ENCODE data around the gene HSBP1L1. TPM values are rescaled to one million over a fixed set of nuclear protein-coding genes. Genes with fewer than 3 reads are reported as not detected.

Gene HSBP1L1
- total and polyA plus RNA-seq, 2 donors (not counting 3 experiments of a cell fraction or from before 2014, with no cell fraction given) = 5.2 to 7.1 TPM

DNA sequence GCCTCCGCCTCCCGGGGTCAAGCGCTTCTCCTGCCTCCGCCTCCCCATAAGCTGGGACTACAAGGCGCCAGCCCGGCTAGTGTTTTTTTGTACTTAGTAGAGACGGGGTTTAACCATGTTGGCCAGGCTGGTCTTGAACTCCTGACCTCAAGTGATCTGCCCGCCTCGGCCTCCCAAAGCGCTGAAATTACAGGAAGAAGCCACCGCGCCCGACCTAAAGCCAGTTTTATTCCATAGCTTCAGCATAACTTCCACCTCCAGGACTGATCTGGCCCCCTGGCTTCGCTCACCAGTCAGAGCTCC lies 24.7 kb downstream of the HSBP1L1 start:
- BruUV-seq (replicated peaks) = no TSS peak
- no peaks in the 10 kb centered on the region for H4K20me1 ChIP-seq (replicated peaks; ENCODE audit: control insufficient read depth, extremely low read depth, insufficient read depth, low read length)
- dilution Hi-C loops (cut with MboI; ENCODE audit: extremely low pct_ligation_motif_present, low sequenced_read_pairs) (no loop called here), intact Hi-C loops (cut with micrococcal nuclease) (loop anchor here (5.0 kb wide), 1 partner anchor 612 kb away; no protein-coding TSS in a partner anchor)
- peaks cover 13% of the 10 kb centered on the region for H3K4me1 ChIP-seq (ENCODE audit: control insufficient read depth, extremely low read depth, insufficient read depth, low read length)
- no peak overlapping the region for H3K27ac ChIP-seq (ENCODE audit: insufficient read depth, low read depth, low read length)
- FAIRE-seq (no peak), DNase-seq (ENCODE audit: low read depth, low spot score) (peak; percentile 11)
- peaks cover 0 to under 1% of the 10 kb centered on the region in 2 experiments for H3K27me3 ChIP-seq (ENCODE audit: control insufficient read depth in 2 of 2, insufficient read depth in 2 of 2, low read length in 2 of 2)
- peaks cover 41% of the 10 kb centered on the region for H3K79me2 ChIP-seq (ENCODE audit: control insufficient read depth, insufficient read depth, low read length)
- H3K4me2 ChIP-seq (ENCODE audit: insufficient read depth, low read length) = peak overlapping the region; percentile 45
- ChIA-PET POLR2A (interaction anchor here (1.6 kb wide), 1 partner anchor 45 kb away, joined by 7 read pairs; the partner anchor contains the start of gene RBFA), CTCF (interaction anchor here (2.7 kb wide), 1 partner anchor 45 kb away, joined by 24 read pairs; the partner anchor contains the start of gene RBFA)
- peak overlapping the region; percentile 67 for H3K9ac ChIP-seq (replicated peaks; ENCODE audit: extremely low read depth, insufficient read depth, low read length)
- H2AFZ ChIP-seq (ENCODE audit: low read depth, low read length) = no peak overlapping the region
- TF ChIP-seq EZH2 (IDR thresholded peaks at IDR 0.05; ENCODE audit: borderline replicate concordance, low read depth, low read length, severe bottlenecking) (no peak), GATA2 (IDR thresholded peaks at IDR 0.05; ENCODE audit: insufficient read depth, insufficient read length, low read depth, low read length) (no peak), POLR2A (IDR thresholded peaks at IDR 0.05; ENCODE audit: low read depth, low read length) (no peak), MYC (IDR thresholded peaks at IDR 0.05; ENCODE audit: low read depth, low read length) (no peak), FOS (IDR thresholded peaks at IDR 0.05; ENCODE audit: borderline replicate concordance, insufficient read depth, low read length) (no peak), JUN (IDR thresholded peaks at IDR 0.05; ENCODE audit: borderline replicate concordance, insufficient read depth, insufficient read length, low read depth) (no peak), POLR2AphosphoS5 (IDR thresholded peaks at IDR 0.05; ENCODE audit: insufficient read depth, low read depth, low read length) (no peak)
- TF ChIP-seq, protein P1, sequence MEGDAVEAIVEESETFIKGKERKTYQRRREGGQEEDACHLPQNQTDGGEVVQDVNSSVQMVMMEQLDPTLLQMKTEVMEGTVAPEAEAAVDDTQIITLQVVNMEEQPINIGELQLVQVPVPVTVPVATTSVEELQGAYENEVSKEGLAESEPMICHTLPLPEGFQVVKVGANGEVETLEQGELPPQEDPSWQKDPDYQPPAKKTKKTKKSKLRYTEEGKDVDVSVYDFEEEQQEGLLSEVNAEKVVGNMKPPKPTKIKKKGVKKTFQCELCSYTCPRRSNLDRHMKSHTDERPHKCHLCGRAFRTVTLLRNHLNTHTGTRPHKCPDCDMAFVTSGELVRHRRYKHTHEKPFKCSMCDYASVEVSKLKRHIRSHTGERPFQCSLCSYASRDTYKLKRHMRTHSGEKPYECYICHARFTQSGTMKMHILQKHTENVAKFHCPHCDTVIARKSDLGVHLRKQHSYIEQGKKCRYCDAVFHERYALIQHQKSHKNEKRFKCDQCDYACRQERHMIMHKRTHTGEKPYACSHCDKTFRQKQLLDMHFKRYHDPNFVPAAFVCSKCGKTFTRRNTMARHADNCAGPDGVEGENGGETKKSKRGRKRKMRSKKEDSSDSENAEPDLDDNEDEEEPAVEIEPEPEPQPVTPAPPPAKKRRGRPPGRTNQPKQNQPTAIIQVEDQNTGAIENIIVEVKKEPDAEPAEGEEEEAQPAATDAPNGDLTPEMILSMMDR (IDR thresholded peaks at IDR 0.05; ENCODE audit: extremely low read depth in 1 of 2, insufficient read depth in 1 of 2, low read depth in 1 of 2, low read length in 2 of 2) = no peak
- TF ChIP-seq, protein P2, sequence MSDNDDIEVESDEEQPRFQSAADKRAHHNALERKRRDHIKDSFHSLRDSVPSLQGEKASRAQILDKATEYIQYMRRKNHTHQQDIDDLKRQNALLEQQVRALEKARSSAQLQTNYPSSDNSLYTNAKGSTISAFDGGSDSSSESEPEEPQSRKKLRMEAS (IDR thresholded peaks at IDR 0.05; ENCODE audit: insufficient read depth, insufficient read length) = no peak
- H3K36me3 ChIP-seq (ENCODE audit: control insufficient read depth in 2 of 2, extremely low read depth in 1 of 2, insufficient read depth in 2 of 2, low read length in 2 of 2) = peaks cover 2 to 4% of the 10 kb centered on the region in 2 experiments
- no peaks in the 10 kb centered on the region for H3K9me1 ChIP-seq (replicated peaks; ENCODE audit: control insufficient read depth, extremely low read depth, insufficient read depth, low read length)
- peak overlapping the region in 2 of 3 experiments; percentile 96 for H3K4me3 ChIP-seq (replicated peaks in 1 of 3; ENCODE audit: insufficient read depth in 1 of 3, low read depth in 1 of 3, low read length in 3 of 3)
- H3K9me3 ChIP-seq (replicated peaks; ENCODE audit: control insufficient read depth, insufficient read depth, low read length) = no peaks in the 10 kb centered on the region
